Choroid plexus epithelial cell (primary cell): ENCODE data around the gene ADARB2.

Source experiments
- DNase-seq: peaks from one replicate; pipeline ENCODE4 v3.0.0-alpha.2; 2010; ENCODE audit warnings: low read depth
- H3K4me3 ChIP-seq: 2 replicates; pipeline ENCODE4 v1.5.1; 2011; ENCODE audit warnings: low read depth, mild to moderate bottlenecking, control low read depth, low read length, moderate library complexity
- TF ChIP-seq, protein P1 (sequence below): conservative IDR thresholded peaks from 2 replicates; pipeline ENCODE4 v1.5.1; 2011; ENCODE audit warnings: low read depth, mild to moderate bottlenecking, control low read depth, inconsistent platforms, low read length, moderate library complexity

The ADARB2 gene

DNA sequence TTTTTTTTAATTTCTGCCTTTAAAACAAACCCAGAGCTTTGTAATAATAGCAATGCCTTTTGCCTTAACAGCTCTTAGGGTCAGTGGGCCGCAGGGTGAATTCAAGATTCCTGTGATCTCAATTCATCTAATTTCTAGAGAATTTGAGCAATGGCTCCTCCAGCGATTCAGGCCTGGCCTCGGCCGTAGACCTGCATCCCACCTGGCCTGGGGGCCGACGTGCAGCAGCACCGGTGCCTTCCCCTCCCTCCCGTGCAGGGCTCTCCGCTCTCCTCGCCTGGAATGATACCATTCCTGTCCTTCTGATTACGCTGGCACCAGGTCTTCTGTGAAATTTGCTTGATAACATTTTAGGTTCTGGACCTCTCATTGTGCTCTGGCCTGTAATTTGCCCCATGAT lies 172.5 kb downstream of the ADARB2 start:
- DNase-seq = no peak
- TF ChIP-seq, protein P1, sequence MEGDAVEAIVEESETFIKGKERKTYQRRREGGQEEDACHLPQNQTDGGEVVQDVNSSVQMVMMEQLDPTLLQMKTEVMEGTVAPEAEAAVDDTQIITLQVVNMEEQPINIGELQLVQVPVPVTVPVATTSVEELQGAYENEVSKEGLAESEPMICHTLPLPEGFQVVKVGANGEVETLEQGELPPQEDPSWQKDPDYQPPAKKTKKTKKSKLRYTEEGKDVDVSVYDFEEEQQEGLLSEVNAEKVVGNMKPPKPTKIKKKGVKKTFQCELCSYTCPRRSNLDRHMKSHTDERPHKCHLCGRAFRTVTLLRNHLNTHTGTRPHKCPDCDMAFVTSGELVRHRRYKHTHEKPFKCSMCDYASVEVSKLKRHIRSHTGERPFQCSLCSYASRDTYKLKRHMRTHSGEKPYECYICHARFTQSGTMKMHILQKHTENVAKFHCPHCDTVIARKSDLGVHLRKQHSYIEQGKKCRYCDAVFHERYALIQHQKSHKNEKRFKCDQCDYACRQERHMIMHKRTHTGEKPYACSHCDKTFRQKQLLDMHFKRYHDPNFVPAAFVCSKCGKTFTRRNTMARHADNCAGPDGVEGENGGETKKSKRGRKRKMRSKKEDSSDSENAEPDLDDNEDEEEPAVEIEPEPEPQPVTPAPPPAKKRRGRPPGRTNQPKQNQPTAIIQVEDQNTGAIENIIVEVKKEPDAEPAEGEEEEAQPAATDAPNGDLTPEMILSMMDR = no peak
- H3K4me3 ChIP-seq = no peak overlapping the region

- no peak overlapping the region for H3K4me3 ChIP-seq
- DNase-seq = no peak
- TF ChIP-seq, protein P1 = no peak
Measured at GRCh38 chr10:1563028-1563427, 174.3 kb downstream of the ADARB2 start.

DNA sequence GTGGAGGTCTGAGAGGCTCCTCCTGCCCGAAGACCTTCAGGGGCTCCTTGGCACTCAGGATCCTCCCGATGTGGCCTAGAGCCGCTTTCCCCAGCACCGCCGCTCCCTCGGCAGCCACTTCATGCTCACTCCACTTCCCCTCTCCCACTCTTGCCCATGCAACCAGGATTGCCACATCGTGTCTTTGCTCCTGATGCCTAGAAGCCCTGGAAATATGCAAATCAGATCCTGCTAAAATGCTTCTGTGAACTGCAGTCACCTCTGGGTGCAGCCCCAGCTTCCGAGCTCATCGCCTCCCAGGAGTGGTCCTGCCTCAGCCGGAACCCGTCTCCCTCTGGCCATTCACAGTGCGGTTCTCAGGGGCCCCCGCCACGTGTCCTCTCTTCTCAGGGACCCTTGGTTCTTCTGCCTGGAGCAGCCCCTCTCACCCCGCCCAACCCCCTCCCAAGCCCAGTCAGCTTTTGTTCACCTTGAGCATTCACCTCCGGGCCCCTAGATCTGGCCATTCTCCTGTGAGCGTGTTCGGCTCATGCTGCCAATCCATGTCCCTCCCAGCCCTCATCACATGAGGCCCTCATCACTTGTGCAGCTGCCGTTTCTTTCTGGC lies 175.5 kb downstream of the ADARB2 start:
- DNase-seq = no peak
- H3K4me3 ChIP-seq = no peak overlapping the region
- TF ChIP-seq, protein P1 = no peak

DNA sequence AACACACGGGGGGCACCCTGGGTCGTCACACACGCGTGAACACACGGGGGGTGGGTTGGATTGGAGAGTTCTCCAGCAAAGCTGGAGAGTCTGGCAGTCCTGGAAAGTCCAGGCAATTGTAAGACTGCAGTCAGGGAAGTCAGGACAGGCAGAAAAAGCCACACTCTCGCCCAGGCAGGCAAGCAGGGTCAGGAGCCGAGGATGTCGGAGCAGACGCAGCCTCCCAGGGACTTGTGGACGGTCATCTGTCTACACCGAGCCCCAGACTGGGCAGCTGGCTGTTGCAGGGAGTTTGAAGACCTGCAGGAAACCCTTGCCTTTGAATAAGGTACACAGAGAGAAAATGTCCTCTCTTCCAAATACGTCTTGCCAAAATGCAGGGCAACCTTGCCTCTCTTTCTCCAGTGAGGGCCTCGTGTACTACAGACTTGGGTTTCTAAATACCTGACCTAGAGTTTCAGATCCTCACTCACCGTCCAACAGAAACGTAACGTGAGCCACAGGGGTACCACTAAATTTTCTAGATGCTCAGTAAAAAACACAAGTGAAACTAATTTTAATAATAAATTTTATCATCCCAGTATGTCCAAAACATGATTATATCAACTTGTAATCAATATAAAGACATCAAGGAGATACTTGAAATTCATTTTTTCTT lies 176.7 kb downstream of the ADARB2 start:
- TF ChIP-seq, protein P1 = no peak
- DNase-seq = no peak
- H3K4me3 ChIP-seq = no peak overlapping the region

DNA sequence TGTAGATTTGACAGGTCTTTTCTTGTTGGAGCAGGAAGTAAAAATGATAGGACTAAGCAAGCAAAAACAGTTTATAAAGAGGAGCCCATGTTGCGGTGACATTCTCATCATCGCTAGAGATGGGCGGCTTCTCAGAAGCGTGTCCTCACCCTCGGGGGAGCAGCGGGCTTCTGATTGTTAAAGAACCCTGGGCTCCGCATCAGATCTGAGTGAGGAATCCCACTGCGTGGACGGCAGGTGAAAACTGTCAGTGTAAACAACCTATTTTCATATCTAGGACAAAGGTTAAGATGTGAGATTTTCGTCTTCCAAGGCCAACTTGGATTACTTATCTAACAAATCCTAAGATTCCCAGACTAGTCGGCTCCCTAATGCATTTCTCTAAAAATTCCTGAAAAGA lies 177.6 kb downstream of the ADARB2 start:
- no peak for DNase-seq
- H3K4me3 ChIP-seq = no peak overlapping the region
- TF ChIP-seq, protein P1 = no peak

GRCh38 chr10:1559311-1559710 lies 178.0 kb downstream of the ADARB2 start:
- DNase-seq = no peak
- TF ChIP-seq, protein P1 = no peak
- no peak overlapping the region for H3K4me3 ChIP-seq

DNA sequence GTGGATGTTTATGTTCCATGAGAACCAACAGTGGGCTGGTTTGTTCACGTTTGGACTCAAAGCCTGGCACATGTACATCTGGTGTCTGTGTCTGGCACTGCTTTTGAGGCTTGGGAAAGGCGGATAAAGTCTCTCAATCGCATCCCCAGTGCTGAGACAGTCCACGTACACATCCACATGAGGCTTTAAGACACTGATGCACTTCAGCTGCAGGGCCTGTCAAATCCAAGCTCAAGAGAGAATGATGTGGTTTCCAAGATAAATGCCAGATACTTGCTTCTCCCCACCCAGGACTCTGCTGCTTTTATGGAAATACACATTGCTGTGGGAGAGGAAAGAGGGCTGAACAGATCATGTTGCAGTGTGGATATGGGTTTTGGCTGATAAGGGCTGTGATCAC lies 178.4 kb downstream of the ADARB2 start:
- no peak for DNase-seq
- H3K4me3 ChIP-seq = no peak overlapping the region
- TF ChIP-seq, protein P1 = no peak
